ENCODE data around the gene TAS2R20.
"Not testable (repeated sequence)": the region's sequence is repeated elsewhere in the genome, so short reads cannot be mapped to it uniquely, and the experiment has no call there.

Gene TAS2R20

GRCh38 chr12:10998204-10998603 is at the start of gene TAS2R20:
TSS of gene TAS2R20 (minus strand) at chr12:10998304. CDS start at chr12:10997875, 429 bp downstream.
- no peak for DNase-seq (ENCODE audit: low read depth, low spot score)

GRCh38 chr12:11041366-11041765 is 43.3 kb upstream of the TAS2R20 start:
- DNase-seq (ENCODE audit: low read depth, low spot score): not testable (repeated sequence)

GRCh38 chr12:11040162-11040561 is 42.1 kb upstream of the TAS2R20 start:
- DNase-seq (ENCODE audit: low read depth, low spot score): no peak

GRCh38 chr12:11039171-11039570 is 41.1 kb upstream of the TAS2R20 start:
- DNase-seq (ENCODE audit: low read depth, low spot score): no peak

GRCh38 chr12:11033959-11034358 is 35.9 kb upstream of the TAS2R20 start:
- DNase-seq (ENCODE audit: low read depth, low spot score): not testable (repeated sequence)

- no peak for DNase-seq (ENCODE audit: low read depth, low spot score)
Measured at GRCh38 chr12:11031307-11031706, 33.2 kb upstream of the TAS2R20 start, which contains the start of gene TAS2R31. TSS of gene TAS2R31 (minus strand) at chr12:11031407. CDS start at chr12:11031335, 72 bp downstream.

GRCh38 chr12:11026118-11026517 is 28.0 kb upstream of the TAS2R20 start:
- DNase-seq (ENCODE audit: low read depth, low spot score): no peak

GRCh38 chr12:11023387-11023786 is 25.3 kb upstream of the TAS2R20 start:
- DNase-seq (ENCODE audit: low read depth, low spot score): no peak

GRCh38 chr12:11022520-11022919 is 24.4 kb upstream of the TAS2R20 start, which contains the start of gene TAS2R19:
TSS of gene TAS2R19 (minus strand) at chr12:11022620. CDS start at chr12:11022571, 49 bp downstream.
- DNase-seq (ENCODE audit: low read depth, low spot score): no peak

- DNase-seq (ENCODE audit: low read depth, low spot score): no peak
Measured at GRCh38 chr12:11016937-11017336, 18.8 kb upstream of the TAS2R20 start.

- no peak for DNase-seq (ENCODE audit: low read depth, low spot score)
Measured at GRCh38 chr12:11015775-11016430, 17.8 kb upstream of the TAS2R20 start.

- peak; percentile 29 for DNase-seq (ENCODE audit: low read depth, low spot score)
Measured at GRCh38 chr12:11014234-11014633, 16.1 kb upstream of the TAS2R20 start.

- no peak for DNase-seq (ENCODE audit: low read depth, low spot score)
Measured at GRCh38 chr12:11007608-11008007, 9.5 kb upstream of the TAS2R20 start.

GRCh38 chr12:10994307-10994706 is 3.8 kb downstream of the TAS2R20 start:
- no peak for DNase-seq (ENCODE audit: low read depth, low spot score)

GRCh38 chr12:10989107-10989506 is 9.0 kb downstream of the TAS2R20 start:
- DNase-seq (ENCODE audit: low read depth, low spot score): no peak

GRCh38 chr12:10986812-10987211 is 11.3 kb downstream of the TAS2R20 start, which contains the start of gene TAS2R50:
TSS of gene TAS2R50 (minus strand) at chr12:10986912. CDS start at chr12:10986860, 52 bp downstream.
- DNase-seq (ENCODE audit: low read depth, low spot score): no peak

GRCh38 chr12:10982244-10982643 is 15.9 kb downstream of the TAS2R20 start:
- peak; percentile 42 for DNase-seq (ENCODE audit: low read depth, low spot score)

- DNase-seq (ENCODE audit: low read depth, low spot score): no peak
Measured at GRCh38 chr12:10974965-10975364, 23.1 kb downstream of the TAS2R20 start.

- peak; percentile 86 for DNase-seq (ENCODE audit: low read depth, low spot score)
Measured at GRCh38 chr12:10968765-10969456, 29.2 kb downstream of the TAS2R20 start.

GRCh38 chr12:10967409-10967808 is 30.7 kb downstream of the TAS2R20 start:
- DNase-seq (ENCODE audit: low read depth, low spot score): peak; percentile 50

- DNase-seq (ENCODE audit: low read depth, low spot score): no peak
Measured at GRCh38 chr12:10966314-10966713, 31.8 kb downstream of the TAS2R20 start.

- no peak for DNase-seq (ENCODE audit: low read depth, low spot score)
Measured at GRCh38 chr12:10965476-10965875, 32.6 kb downstream of the TAS2R20 start.

GRCh38 chr12:10960211-10960610 is 37.9 kb downstream of the TAS2R20 start:
- no peak for DNase-seq (ENCODE audit: low read depth, low spot score)
